HG03280 (cell line): Measurements from ENCODE around the gene TCF7L1.
A peak's percentile ranks its signal among the peaks of the same experiment; 100 is the strongest.

Source experiments
- ATAC-seq: cut with Tn5 transposase; IDR thresholded peaks from one replicate; pipeline ENCODE4 v1.9.1; 2021; ENCODE audit warnings: mild to moderate bottlenecking, moderate library complexity; ENCODE audit not compliant: unreplicated experiment

The TCF7L1 gene

GRCh38 chr2:85247610-85248009, 114.4 kb downstream of the TCF7L1 start:
- no peak for ATAC-seq

- no peak for ATAC-seq
Observed at GRCh38 chr2:85248773-85249509, 115.7 kb downstream of the TCF7L1 start.

- no peak for ATAC-seq
Observed at GRCh38 chr2:85250045-85250444, 116.9 kb downstream of the TCF7L1 start.

DNA sequence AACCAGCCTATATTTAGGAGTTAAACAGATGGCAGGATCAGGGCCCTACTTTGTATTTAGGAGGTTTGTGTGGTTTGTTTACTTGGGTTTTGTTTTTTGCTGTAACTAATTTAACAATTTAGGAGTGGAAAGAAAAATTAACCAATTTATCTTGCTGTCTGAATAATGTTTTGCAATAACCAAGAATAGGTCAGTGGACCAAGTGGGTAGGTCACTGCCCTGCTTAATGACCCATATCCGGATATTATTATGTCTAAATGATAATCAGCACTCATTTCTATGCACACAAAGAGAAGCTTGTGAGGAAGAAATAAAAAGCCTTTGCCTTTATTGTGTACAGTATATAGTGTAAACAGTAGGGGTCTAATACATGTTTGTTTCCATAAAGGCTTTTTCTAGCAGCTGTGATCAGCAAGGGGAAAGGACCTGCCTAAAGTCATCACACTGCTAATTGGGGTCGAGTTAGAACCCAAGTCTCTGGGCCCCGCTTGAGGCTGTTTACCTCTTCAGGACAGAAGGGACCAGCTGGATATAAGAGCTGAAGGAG, 118.0 kb downstream of the TCF7L1 start:
- no peak for ATAC-seq

DNA sequence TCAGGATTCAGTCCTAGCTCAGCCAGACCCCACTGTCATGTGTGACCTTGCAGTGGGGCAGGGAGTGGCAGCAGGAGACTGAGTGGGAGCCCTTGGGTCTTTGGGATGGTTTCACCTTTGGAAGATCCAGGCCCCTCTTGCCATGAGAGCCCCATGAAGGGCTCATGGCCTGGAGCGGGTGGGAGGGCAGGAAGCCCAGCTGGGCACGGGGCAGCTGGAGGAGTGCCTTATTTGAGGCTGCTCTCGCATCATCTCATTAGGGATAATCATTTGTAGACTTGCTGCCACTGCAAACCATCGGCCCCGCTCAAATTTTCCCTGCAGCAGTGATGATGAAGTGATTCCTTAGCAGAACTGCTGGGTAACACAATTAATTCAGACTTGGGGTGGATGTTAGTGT, 120.7 kb downstream of the TCF7L1 start:
- ATAC-seq = no peak

- no peak for ATAC-seq
Observed at GRCh38 chr2:85254540-85255300, 121.5 kb downstream of the TCF7L1 start.

- ATAC-seq = no peak
Observed at GRCh38 chr2:85255456-85255812, 122.2 kb downstream of the TCF7L1 start.

DNA sequence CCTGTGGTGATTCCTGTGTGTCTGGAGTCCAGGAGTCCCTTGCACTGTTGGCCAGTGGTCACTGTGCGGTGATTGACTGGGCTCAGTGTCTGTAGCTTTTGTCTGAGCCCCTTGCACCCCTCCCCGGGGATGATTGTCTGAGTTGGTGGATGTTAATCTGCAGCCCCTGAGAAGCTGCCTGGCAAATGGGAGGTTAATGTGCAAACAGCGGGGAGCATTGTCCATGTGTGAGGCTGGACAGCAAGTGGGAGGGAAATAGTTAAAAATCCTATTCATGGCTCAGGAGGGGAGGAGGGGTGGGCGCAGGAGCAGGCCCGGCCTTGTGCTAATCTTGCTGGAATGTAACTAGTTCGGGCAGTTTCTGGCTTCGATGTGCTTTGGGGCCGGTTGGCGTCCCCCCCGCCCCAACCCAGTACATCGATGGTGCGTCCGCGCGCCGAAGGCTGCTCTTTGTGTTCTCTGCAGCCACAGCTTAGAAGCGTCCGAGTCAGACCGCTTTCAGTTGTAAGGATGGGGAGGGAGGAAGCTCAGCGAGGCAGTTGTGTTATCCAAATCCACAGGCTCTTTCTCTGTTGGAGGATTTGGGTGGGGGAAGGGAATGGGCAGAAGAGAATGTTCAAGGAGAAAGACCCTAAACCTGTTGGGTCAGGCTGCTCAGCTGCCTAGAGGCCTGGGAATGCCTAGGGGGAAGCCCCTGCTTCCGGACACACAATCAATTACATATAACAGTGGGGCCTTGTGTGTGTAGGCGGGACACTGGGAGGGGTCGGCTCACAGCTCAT, 122.8 kb downstream of the TCF7L1 start:
- no peak for ATAC-seq

GRCh38 chr2:85257359-85257969, 124.3 kb downstream of the TCF7L1 start:
- ATAC-seq = no peak

- no peak for ATAC-seq
Observed at GRCh38 chr2:85257970-85258605, 124.9 kb downstream of the TCF7L1 start.

DNA sequence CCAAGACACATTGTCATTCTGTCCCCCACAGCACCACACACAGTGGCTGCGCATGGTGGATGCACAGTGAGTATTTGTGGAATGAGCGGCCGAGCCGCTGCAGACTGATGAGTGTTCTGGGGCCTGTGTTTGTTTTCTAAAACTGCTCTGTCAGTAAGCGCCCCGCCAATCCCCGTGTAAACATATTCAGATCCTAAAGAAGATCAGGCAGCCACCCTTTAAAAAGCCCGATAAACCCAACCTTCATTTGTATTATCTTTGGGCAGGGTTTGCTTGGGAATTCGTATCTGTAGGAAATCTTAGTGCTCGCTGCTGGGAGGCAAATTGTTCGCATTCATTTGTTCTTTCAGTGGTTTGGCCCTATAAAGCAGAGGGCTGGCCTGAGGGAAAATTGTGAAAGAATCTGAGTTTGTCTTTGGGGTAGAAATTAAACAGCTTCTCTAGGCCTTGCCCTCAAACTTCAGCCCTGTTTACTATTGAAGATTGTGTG, 126.0 kb downstream of the TCF7L1 start:
- no peak for ATAC-seq

DNA sequence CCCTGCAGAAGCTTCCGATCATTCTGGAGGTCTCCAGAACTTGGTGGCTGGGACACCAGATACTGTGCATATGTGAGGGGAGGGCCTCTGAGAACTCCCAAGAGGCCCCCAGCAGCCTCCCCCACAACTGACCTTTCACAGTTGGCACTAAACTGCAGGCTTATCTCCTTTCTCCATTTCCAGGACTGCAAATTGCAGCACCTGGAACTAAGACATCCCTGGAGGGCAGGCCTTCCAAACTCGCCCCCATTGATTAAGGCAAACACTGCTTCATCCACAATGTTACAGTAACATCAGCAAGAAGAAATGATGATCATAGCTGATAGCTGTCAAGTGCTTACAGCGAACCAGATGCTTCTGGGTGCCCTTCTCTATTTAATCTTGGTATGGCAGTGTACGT, 126.7 kb downstream of the TCF7L1 start:
- ATAC-seq = no peak

- no peak for ATAC-seq
Observed at GRCh38 chr2:85263591-85263990, 130.4 kb downstream of the TCF7L1 start.

- ATAC-seq = no peak
Observed at GRCh38 chr2:85264471-85264870, 131.3 kb downstream of the TCF7L1 start.

- no peak for ATAC-seq
Observed at GRCh38 chr2:85265304-85265703, 132.1 kb downstream of the TCF7L1 start.

DNA sequence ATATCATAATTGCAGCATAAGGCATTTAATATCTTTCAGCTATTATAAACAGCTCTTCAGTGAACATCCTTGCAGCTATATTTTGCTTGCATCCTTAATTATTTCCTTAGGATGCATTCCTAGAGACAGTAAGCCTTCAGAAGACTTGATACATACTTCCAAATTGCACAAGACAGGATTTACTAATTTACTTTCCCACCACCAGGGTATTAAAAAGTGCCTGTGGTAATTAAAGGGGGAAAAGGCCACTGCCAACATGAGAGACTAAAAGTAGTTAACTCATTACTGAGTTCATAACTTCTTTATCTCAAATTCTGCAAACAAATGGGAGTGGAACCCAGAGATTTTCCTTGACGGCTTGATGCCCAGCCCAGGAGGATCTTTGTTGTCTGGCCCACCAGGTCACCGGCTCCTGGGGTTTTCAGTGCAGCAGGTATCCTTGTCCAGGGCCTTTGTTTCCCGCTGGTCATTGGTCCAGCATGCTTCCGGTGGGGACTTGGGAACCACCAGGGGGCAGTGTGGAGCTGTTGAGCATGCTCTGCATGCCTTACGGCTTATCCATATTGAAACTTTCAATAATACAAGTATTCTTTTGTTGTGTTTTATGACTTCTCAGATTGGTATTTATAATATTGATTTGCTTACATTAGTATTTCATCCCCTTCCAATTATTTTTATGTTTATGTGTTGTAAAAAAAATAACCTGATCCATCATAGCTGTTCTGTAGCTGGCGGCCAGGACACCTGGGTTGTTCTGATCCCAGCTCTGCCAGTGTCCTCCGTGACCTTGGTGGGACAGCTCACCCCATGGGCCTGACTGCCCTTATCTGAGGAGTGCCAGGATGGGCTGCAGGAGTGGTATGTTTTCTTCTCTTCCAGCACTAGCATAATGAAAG, 133.2 kb downstream of the TCF7L1 start:
- peak; percentile 68 for ATAC-seq

GRCh38 chr2:85269959-85270358, 136.8 kb downstream of the TCF7L1 start:
- no peak for ATAC-seq

GRCh38 chr2:85272357-85272756, 139.2 kb downstream of the TCF7L1 start:
- no peak for ATAC-seq
